HUDEP-2 (cell line): ENCODE data around the gene MS4A1.
"Not testable (repeated sequence)": the region's sequence is repeated elsewhere in the genome, so short reads cannot be mapped to it uniquely, and the experiment has no call there.

Experiments
- DNase-seq, 76 experiments: peaks; one replicate each; lab custom pipeline; 2025; ENCODE audit not compliant: unreplicated experiment in 76 of 76; lab: John Stamatoyannopoulos, UW

MS4A1 gene

GRCh38 chr11:60500276-60500910 is 44.7 kb downstream of the MS4A1 start:
- DNase-seq, result no peak

GRCh38 chr11:60502221-60502775 is 46.7 kb downstream of the MS4A1 start:
- no peak for DNase-seq

- no peak for DNase-seq
These were observed 48.7 kb downstream of the MS4A1 start for GRCh38 chr11:60504219-60504905.

GRCh38 chr11:60509609-60510008 is 54.0 kb downstream of the MS4A1 start:
- DNase-seq, result not testable (repeated sequence)

GRCh38 chr11:60510209-60510608 is 54.6 kb downstream of the MS4A1 start:
- not testable (repeated sequence) for DNase-seq

GRCh38 chr11:60511393-60511792 is 55.7 kb downstream of the MS4A1 start:
- DNase-seq, result no peak

GRCh38 chr11:60512651-60513225 is 57.1 kb downstream of the MS4A1 start:
- DNase-seq, result no peak

- no peak for DNase-seq
These were observed 58.1 kb downstream of the MS4A1 start for GRCh38 chr11:60513496-60514460.

- DNase-seq, result no peak
These were observed 59.7 kb downstream of the MS4A1 start, which contains the start of gene MS4A13 for GRCh38 chr11:60515144-60515855. TSS of gene MS4A13 (plus strand) at chr11:60515392. CDS start at chr11:60518084, 2,692 bp downstream.
